ENCODE data around the gene TCF4.

TCF4 gene

GRCh38 chr18:55185391-55185790, 402.6 kb downstream of the TCF4 start:
- Mint-ChIP-seq H3K9me3 (no peaks in the 10 kb centered on the region), H3K4me3 (no peak overlapping the region), H3K4me1 (ENCODE audit: low read depth) (no peaks in the 10 kb centered on the region), H3K27me3 (no peaks in the 10 kb centered on the region), H3K27ac (no peak overlapping the region), H3K36me3 (ENCODE audit: low read depth) (no peaks in the 10 kb centered on the region)
- DNase-seq, result no peak

DNA sequence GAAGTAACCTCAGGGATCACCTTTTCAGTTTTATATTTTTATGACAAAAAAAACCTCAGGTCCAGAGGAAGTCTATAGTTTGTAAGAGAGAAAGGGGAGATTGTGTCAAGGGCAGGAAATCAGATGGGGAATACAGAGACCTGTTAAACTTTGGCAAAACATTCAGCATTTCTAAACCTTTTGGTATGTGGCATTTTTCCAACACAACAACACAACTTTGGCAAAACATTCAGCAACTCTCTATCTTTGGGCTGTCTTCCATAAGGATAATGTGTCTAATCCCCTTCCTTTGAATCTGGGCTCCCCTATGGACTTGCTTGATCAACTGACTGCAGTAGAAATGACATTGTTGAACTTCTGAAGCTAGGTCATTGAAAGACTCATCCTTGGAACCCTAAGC, 408.2 kb downstream of the TCF4 start:
- Mint-ChIP-seq H3K27me3 (no peaks in the 10 kb centered on the region), H3K36me3 (ENCODE audit: low read depth) (no peaks in the 10 kb centered on the region), H3K27ac (no peak overlapping the region)

GRCh38 chr18:55179425-55179824, 408.6 kb downstream of the TCF4 start:
- peaks cover 2% of the 10 kb centered on the region for H3K9me3 Mint-ChIP-seq
- no peak overlapping the region for H3K27ac Mint-ChIP-seq
- no peak overlapping the region for H3K4me3 Mint-ChIP-seq
- no peak for DNase-seq
- H3K36me3 Mint-ChIP-seq (ENCODE audit: low read depth), result no peaks in the 10 kb centered on the region
- no peaks in the 10 kb centered on the region for H3K4me1 Mint-ChIP-seq (ENCODE audit: low read depth)
- H3K27me3 Mint-ChIP-seq, result no peaks in the 10 kb centered on the region

More for the DNA sequence above, 408.2 kb downstream of the TCF4 start:
- no peak for DNase-seq
- no peak overlapping the region for H3K4me3 Mint-ChIP-seq
- no peaks in the 10 kb centered on the region for H3K4me1 Mint-ChIP-seq (ENCODE audit: low read depth)
- peaks cover 2% of the 10 kb centered on the region for H3K9me3 Mint-ChIP-seq

GRCh38 chr18:55173291-55173690, 414.7 kb downstream of the TCF4 start:
- Mint-ChIP-seq H3K4me3 (no peak overlapping the region), H3K9me3 (peaks cover 7% of the 10 kb centered on the region), H3K4me1 (ENCODE audit: low read depth) (no peaks in the 10 kb centered on the region)

More at GRCh38 chr18:55173291-55173690, 414.7 kb downstream of the TCF4 start:
- H3K36me3 Mint-ChIP-seq (ENCODE audit: low read depth), result no peaks in the 10 kb centered on the region
- H3K27me3 Mint-ChIP-seq, result no peaks in the 10 kb centered on the region
- no peak for DNase-seq
- H3K27ac Mint-ChIP-seq, result no peak overlapping the region
